Measurements from ENCODE around the gene RIC1.

Gene RIC1

GRCh38 chr9:5712651-5713390, 83.9 kb downstream of the RIC1 start:
- no peak overlapping the region for H3K27ac ChIP-seq (ENCODE audit: extremely low read depth, low read depth, low read length)
- peaks cover 0 to 24% of the 10 kb centered on the region in 2 experiments; a peak in 2 of 3 replicates for H3K36me3 ChIP-seq (ENCODE audit: control insufficient read depth in 2 of 2, insufficient read depth in 1 of 2, low read length in 2 of 2)
- no peaks in the 10 kb centered on the region for H3K9me3 ChIP-seq (ENCODE audit: control insufficient read depth, insufficient read depth, low read depth, low read length)
- TF ChIP-seq ZNF362 (tag by site-specific recombination; IDR thresholded peaks at IDR 0.05), result no peak
- TF ChIP-seq TCF7L2 (IDR thresholded peaks at IDR 0.05; ENCODE audit: borderline replicate concordance, low read depth, low read length), result no peak
- no peak for TF ChIP-seq ZNF660 (tag by site-specific recombination; IDR thresholded peaks at IDR 0.05)
- no peaks in the 10 kb centered on the region for H3K4me1 ChIP-seq (ENCODE audit: control insufficient read depth, insufficient read depth, low read length)
- ChIA-PET POLR2A (interaction anchor here (0.8 kb wide), 1 partner anchor 84 kb away, joined by 3 read pairs; the partner anchor contains the start of gene RIC1), CTCF (interaction anchor here (1.0 to 1.5 kb wide), 2 partner anchors 80 to 112 kb away, joined by 3 read pairs; no protein-coding TSS in a partner anchor)
- no peak overlapping the region for H3K4me3 ChIP-seq (ENCODE audit: low read depth, low read length)

- Histone ChIP-seq H3K36me3 (ENCODE audit: control insufficient read depth in 2 of 2, insufficient read depth in 1 of 2, low read length in 2 of 2) (peaks cover 0 to 18% of the 10 kb centered on the region in 2 experiments; a peak in 2 of 3 replicates), H3K4me1 (ENCODE audit: control insufficient read depth, insufficient read depth, low read length) (peaks cover 4% of the 10 kb centered on the region; the same call in 1 of the 2 replicates), H3K4me3 (ENCODE audit: low read depth, low read length) (no peak overlapping the region), H3K27ac (ENCODE audit: extremely low read depth, low read depth, low read length) (no peak overlapping the region), H3K9me3 (ENCODE audit: control insufficient read depth, insufficient read depth, low read depth, low read length) (no peaks in the 10 kb centered on the region)
- POLR2A ChIA-PET, result no interaction called here
- CTCF ChIA-PET, result interaction anchor here (0.6 to 1.0 kb wide), 6 partner anchors 10 to 955 kb away, joined by 3 to 5 read pairs (median 3); no protein-coding TSS in a partner anchor
- TF ChIP-seq ZNF433 (tag by site-specific recombination; IDR thresholded peaks at IDR 0.05; ENCODE audit: low read depth) (no peak), ZNF513 (tag by site-specific recombination; IDR thresholded peaks at IDR 0.05) (no peak), ZNF843 (tag by site-specific recombination; IDR thresholded peaks at IDR 0.05) (no peak), ZNF548 (tag by site-specific recombination; IDR thresholded peaks at IDR 0.05) (no peak), SP7 (tag by site-specific recombination; IDR thresholded peaks at IDR 0.05) (no peak), ZNF585B (tag by site-specific recombination; IDR thresholded peaks at IDR 0.05) (no peak), ZNF266 (tag by site-specific recombination; IDR thresholded peaks at IDR 0.05; ENCODE audit: low read depth) (no peak), ZNF362 (tag by site-specific recombination; IDR thresholded peaks at IDR 0.05) (no peak), ZNF140 (tag by site-specific recombination; IDR thresholded peaks at IDR 0.05) (no peak), ZNF621 (tag by site-specific recombination; IDR thresholded peaks at IDR 0.05) (no peak), SCRT2 (tag by site-specific recombination; IDR thresholded peaks at IDR 0.05) (no peak)
- TF ChIP-seq, protein P1, sequence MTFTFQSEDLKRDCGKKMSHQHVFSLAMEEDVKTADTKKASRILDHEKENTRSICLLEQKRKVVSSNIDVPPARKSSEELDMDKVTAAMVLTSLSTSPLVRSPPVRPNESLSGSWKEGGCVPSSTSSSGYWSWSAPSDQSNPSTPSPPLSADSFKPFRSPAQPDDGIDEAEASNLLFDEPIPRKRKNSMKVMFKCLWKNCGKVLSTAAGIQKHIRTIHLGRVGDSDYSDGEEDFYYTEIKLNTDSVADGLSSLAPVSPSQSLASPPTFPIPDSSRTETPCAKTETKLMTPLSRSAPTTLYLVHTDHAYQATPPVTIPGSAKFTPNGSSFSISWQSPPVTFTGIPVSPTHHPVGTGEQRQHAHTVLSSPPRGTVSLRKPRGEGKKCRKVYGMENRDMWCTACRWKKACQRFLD (tag by site-specific recombination; IDR thresholded peaks at IDR 0.05), result no peak
- TF ChIP-seq, protein P2, sequence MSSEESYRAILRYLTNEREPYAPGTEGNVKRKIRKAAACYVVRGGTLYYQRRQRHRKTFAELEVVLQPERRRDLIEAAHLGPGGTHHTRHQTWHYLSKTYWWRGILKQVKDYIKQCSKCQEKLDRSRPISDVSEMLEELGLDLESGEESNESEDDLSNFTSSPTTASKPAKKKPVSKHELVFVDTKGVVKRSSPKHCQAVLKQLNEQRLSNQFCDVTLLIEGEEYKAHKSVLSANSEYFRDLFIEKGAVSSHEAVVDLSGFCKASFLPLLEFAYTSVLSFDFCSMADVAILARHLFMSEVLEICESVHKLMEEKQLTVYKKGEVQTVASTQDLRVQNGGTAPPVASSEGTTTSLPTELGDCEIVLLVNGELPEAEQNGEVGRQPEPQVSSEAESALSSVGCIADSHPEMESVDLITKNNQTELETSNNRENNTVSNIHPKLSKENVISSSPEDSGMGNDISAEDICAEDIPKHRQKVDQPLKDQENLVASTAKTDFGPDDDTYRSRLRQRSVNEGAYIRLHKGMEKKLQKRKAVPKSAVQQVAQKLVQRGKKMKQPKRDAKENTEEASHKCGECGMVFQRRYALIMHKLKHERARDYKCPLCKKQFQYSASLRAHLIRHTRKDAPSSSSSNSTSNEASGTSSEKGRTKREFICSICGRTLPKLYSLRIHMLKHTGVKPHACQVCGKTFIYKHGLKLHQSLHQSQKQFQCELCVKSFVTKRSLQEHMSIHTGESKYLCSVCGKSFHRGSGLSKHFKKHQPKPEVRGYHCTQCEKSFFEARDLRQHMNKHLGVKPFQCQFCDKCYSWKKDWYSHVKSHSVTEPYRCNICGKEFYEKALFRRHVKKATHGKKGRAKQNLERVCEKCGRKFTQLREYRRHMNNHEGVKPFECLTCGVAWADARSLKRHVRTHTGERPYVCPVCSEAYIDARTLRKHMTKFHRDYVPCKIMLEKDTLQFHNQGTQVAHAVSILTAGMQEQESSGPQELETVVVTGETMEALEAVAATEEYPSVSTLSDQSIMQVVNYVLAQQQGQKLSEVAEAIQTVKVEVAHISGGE (tag by site-specific recombination; conservative IDR thresholded peaks at IDR 0.05; ENCODE audit: low read depth), result no peak
- TF ChIP-seq, protein P3, sequence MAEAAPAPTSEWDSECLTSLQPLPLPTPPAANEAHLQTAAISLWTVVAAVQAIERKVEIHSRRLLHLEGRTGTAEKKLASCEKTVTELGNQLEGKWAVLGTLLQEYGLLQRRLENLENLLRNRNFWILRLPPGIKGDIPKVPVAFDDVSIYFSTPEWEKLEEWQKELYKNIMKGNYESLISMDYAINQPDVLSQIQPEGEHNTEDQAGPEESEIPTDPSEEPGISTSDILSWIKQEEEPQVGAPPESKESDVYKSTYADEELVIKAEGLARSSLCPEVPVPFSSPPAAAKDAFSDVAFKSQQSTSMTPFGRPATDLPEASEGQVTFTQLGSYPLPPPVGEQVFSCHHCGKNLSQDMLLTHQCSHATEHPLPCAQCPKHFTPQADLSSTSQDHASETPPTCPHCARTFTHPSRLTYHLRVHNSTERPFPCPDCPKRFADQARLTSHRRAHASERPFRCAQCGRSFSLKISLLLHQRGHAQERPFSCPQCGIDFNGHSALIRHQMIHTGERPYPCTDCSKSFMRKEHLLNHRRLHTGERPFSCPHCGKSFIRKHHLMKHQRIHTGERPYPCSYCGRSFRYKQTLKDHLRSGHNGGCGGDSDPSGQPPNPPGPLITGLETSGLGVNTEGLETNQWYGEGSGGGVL (tag by site-specific recombination; IDR thresholded peaks at IDR 0.05), result no peak
These were observed 85.8 kb downstream of the RIC1 start for GRCh38 chr9:5714501-5715401.
